HG02798 (cell line): ENCODE results near the gene NME1.

Experiments used
- ATAC-seq: cut with Tn5 transposase; IDR thresholded peaks from one replicate; pipeline ENCODE4 v1.9.1; 2021; ENCODE audit warnings: mild to moderate bottlenecking; ENCODE audit not compliant: unreplicated experiment, poor library complexity

NME1 gene

DNA sequence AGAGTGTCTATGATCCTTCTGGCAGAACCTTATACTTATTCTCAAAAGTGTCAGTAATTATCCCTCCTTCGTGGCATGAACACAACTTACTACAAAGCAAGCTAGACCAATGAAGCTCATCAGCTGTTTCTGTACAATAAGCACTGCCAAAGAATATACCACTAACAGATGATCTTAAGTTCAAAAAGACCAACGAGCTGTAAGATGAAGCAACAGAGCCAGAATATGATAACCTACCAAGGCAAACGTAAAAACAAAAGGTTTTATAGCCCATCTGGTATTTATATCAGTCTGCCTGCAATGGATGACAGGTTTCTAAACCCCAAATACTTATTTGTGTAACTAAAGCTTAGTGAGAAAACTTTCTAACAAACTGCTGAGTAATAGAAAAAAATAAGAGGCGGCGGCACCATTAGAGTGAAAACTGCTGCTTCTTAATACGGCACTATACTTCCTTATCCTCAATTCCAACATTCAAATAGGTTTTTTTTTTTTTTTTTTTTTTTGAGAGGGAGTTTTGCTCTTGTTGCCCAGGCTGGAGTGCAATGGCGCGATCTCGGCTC, 35.0 kb downstream of the NME1 start:
- no peak for ATAC-seq

DNA sequence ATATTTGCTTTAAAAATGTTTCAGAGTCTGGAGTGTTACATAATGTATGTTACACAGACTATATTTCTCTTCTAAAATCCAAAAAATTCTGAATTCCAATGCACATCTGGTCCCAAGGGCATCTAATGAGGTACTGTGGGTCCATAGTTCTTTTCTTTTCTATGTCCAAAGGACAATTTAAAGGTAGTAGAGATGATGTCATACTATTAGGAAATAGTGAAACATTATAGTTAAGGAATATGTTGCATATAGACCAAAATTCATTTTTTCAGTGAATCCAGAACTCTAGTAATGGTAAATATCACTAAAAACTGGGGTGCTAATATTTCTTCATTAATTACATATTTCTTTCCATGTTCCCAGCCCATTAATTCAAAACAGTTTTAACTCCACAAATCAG, 35.8 kb downstream of the NME1 start:
- ATAC-seq, result no peak

DNA sequence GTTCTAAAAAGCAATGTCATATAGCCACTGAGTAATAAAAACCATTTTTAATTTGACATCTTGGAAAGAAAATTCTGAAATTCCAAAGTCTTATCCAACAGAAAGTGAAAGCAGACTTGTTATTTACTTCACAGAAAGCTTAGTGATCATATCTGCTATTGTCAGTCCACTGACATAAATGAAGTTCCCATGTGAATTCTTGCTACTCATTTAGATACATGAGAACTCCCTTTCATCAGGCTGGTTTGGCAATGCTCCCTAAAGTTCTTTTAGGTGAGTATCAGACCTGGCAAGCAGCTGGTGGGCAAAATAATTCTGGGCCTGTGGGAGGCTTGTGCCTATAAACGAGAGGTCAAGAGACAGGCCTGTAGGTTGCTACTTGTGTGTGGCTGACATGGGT, 36.3 kb downstream of the NME1 start:
- no peak for ATAC-seq

DNA sequence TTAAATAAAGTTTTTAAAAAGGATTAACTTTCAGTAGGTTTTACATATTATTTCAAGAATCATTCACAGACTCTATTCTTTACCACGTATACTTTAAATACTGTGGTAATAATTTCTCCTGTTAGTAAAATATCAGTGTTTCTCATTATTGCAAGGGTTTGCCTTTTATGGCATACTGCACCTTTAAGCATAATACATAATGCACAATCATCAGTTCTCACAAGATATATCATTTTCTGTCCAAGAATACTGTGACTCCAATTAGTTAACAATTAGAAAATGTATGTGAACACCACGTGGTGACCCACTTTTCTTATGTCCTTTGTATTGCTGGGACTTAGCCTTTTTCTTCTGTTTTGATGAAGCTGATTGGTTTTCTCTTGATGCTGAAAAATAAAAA, 38.5 kb downstream of the NME1 start:
- ATAC-seq, result no peak

DNA sequence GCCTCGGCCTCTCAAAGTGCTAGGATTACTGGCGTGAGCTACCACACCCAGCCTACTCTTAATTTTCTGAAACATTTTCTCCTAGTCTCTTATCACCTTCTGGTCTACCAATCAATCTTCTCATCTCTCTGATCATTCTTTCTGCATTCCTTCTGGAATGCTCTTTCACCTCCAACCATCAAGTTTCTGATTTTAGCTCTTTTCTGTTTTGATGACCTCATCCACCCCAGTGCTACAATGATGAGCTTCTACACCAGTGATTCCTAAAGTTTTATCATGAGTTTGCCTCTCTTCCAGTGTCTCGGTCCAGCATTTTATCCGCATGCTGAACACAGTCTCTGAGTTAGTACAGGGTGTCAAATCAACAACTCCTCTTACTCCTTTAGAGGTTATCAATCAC, 44.4 kb downstream of the NME1 start:
- no peak for ATAC-seq

DNA sequence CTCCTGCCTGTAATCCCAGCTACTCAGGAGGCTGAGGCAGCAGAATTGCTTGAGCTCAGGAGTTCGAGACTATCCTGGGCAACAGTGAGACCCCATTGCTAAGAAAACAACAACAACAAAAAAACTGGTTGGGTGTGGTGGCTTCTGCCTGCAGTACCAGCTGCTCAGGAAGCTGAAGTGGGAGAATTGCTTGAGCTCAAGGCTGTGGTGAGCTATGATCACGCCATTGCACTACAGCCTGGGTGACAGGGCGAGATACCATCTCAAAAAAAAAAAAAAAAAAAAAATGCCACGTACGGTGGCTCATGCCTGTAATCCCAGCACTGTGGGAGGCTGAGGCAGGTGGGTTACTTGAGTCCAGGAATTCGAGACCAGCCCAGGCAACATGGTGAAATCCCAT, 46.9 kb downstream of the NME1 start:
- no peak for ATAC-seq

DNA sequence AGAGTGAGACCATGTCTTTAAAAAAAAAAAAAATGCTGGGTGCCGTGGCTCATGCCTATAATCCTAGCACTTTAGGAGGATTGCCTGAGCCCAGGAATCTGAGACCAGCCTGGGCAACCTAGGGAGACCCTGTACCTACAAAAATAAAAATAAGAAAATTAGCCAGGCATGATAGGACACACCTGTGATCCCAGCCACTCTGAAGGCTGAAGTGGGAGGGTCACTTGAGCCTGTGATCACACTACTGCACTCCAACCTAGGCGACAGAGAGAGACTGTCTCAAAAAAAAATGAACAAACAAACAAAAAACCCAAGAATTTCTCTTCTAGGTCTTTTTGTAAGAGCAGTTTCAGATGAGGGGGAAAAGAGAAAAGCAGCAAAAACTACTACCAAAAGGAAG, 47.5 kb downstream of the NME1 start:
- no peak for ATAC-seq

DNA sequence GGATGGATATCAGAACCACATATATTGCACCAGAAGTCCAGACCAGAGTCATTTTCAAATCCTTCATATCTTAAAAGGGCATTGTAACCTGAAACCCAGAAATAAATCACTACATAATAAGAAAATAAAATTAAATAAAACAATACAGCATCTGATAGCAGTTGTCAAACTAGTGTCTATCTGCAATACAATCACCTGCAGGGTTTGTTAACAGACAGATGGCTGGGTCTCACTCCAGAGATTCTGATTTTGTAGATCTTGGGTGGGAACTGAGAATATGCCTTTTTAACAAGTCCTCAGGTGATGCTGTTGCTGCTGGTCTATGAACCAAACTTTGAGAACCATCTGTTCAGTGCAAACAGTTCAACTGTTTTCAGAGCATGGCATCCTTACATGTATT, 50.5 kb downstream of the NME1 start:
- no peak for ATAC-seq
